SK-N-SH treated with all-trans-retinoic acid at 6 μM for 48 hours (cell line): ENCODE results near the gene DUSP7.

Experiments used
- ATAC-seq: fragments of 200-7000 bp; cut with Tn5 transposase; 3 replicates; pipeline ENCODE4 v1.9.1; 2020; ENCODE audit warnings: mild to moderate bottlenecking, moderate library complexity
- ARNTL ChIP-seq: fragments of 450-650 bp; formaldehyde crosslinking; IDR thresholded peaks from 2 replicates; pipeline ENCODE4 v1.5.0; 2020; ENCODE audit warnings: low read depth, mild to moderate bottlenecking, moderate library complexity, borderline replicate concordance
- BACH2 ChIP-seq: fragments of 250-450 bp; sonication (Bioruptor Pico); IDR thresholded peaks from 2 replicates; pipeline ENCODE4 v1.9.0; 2021; ENCODE audit warnings: mild to moderate bottlenecking, borderline replicate concordance
- CSDC2 ChIP-seq: fragments of 250-450 bp; sonication (Bioruptor Pico); IDR thresholded peaks from 2 replicates; pipeline ENCODE4 v1.5.0; 2020; ENCODE audit warnings: mild to moderate bottlenecking, moderate library complexity
- ESRRG ChIP-seq: fragments of 250-450 bp; sonication (Bioruptor Pico); IDR thresholded peaks from 2 replicates; pipeline ENCODE4 v1.6.1; 2021; ENCODE audit warnings: mild to moderate bottlenecking
- GLIS3 ChIP-seq: fragments of 250-450 bp; sonication (Bioruptor Pico); IDR thresholded peaks from 2 replicates; pipeline ENCODE4 v1.5.0; 2020; ENCODE audit warnings: mild to moderate bottlenecking, moderate library complexity
- ISL1 ChIP-seq: fragments of 250-450 bp; sonication (Bioruptor Pico); IDR thresholded peaks from 2 replicates; pipeline ENCODE4 v2.1.2; 2022; ENCODE audit warnings: mild to moderate bottlenecking, moderate library complexity
- OSR1 ChIP-seq: fragments of 250-450 bp; sonication (Bioruptor Pico); IDR thresholded peaks from 2 replicates; pipeline ENCODE4 v1.8.0; 2022; ENCODE audit warnings: moderate library complexity, mild to moderate bottlenecking, inconsistent platforms
- PPARA ChIP-seq: fragments of 250-450 bp; sonication (Bioruptor Pico); IDR thresholded peaks from 2 replicates; pipeline ENCODE4 v1.5.0; 2020; ENCODE audit warnings: mild to moderate bottlenecking, borderline replicate concordance
- RARB ChIP-seq: fragments of 250-450 bp; sonication (Bioruptor Pico); IDR thresholded peaks from 2 replicates; pipeline ENCODE4 v1.8.0; 2021; ENCODE audit warnings: mild to moderate bottlenecking, moderate library complexity
- SNAI2 ChIP-seq: fragments of 250-450 bp; sonication (Bioruptor Pico); IDR thresholded peaks from 2 replicates; pipeline ENCODE4 v1.5.0; 2020; ENCODE audit warnings: mild to moderate bottlenecking, moderate library complexity
- TOX ChIP-seq: fragments of 250-450 bp; sonication (Bioruptor Pico); IDR thresholded peaks from 2 replicates; pipeline ENCODE4 v1.8.0; 2021; ENCODE audit warnings: mild to moderate bottlenecking, moderate library complexity, borderline replicate concordance
- ZFP3 ChIP-seq: fragments of 250-450 bp; sonication (Bioruptor Pico); IDR thresholded peaks from 2 replicates; pipeline ENCODE4 v1.5.0; 2020; ENCODE audit warnings: mild to moderate bottlenecking, moderate library complexity
- ZFP30 ChIP-seq: fragments of 450-650 bp; formaldehyde crosslinking; IDR thresholded peaks from 2 replicates; pipeline ENCODE4 v1.5.0; 2022; ENCODE audit warnings: mild to moderate bottlenecking, moderate library complexity
- ZNF565 ChIP-seq: fragments of 450-650 bp; formaldehyde crosslinking; conservative IDR thresholded peaks from 2 replicates; pipeline ENCODE4 v1.5.0; 2020; ENCODE audit warnings: low read depth, mild to moderate bottlenecking, moderate library complexity
- ZNF70 ChIP-seq: fragments of 450-650 bp; formaldehyde crosslinking; IDR thresholded peaks from 2 replicates; pipeline ENCODE4 v1.5.0; 2020; ENCODE audit warnings: mild to moderate bottlenecking, moderate library complexity
- ZNF8 ChIP-seq: fragments of 450-650 bp; formaldehyde crosslinking; IDR thresholded peaks from 2 replicates; pipeline ENCODE4 v1.5.0; 2020; ENCODE audit warnings: mild to moderate bottlenecking, moderate library complexity
- TF ChIP-seq, protein P1 (sequence below): fragments of 250-450 bp; sonication (Bioruptor Pico); IDR thresholded peaks from 2 replicates; pipeline ENCODE4 v1.5.1; 2020; ENCODE audit warnings: low read depth, mild to moderate bottlenecking, moderate library complexity
- TF ChIP-seq, protein P2 (sequence below): fragments of 250-450 bp; sonication (Bioruptor Pico); IDR thresholded peaks from 2 replicates; pipeline ENCODE4 v1.8.0; 2021; ENCODE audit warnings: low read depth, mild to moderate bottlenecking, moderate library complexity, borderline replicate concordance
- TF ChIP-seq, protein P3 (sequence below): fragments of 250-450 bp; sonication (Bioruptor Pico); IDR thresholded peaks from 2 replicates; pipeline ENCODE4 v1.5.0; 2020; ENCODE audit warnings: mild to moderate bottlenecking, moderate library complexity
- TF ChIP-seq, protein P4 (sequence below): fragments of 250-450 bp; sonication (Bioruptor Pico); IDR thresholded peaks from 2 replicates; pipeline ENCODE4 v1.8.0; 2020; ENCODE audit warnings: mild to moderate bottlenecking, moderate library complexity, borderline replicate concordance
- TF ChIP-seq, protein P5 (sequence below): fragments of 250-450 bp; sonication (Bioruptor Pico); IDR thresholded peaks from 2 replicates; pipeline ENCODE4 v1.5.1; 2021; ENCODE audit warnings: mild to moderate bottlenecking, moderate library complexity

Gene DUSP7

DNA sequence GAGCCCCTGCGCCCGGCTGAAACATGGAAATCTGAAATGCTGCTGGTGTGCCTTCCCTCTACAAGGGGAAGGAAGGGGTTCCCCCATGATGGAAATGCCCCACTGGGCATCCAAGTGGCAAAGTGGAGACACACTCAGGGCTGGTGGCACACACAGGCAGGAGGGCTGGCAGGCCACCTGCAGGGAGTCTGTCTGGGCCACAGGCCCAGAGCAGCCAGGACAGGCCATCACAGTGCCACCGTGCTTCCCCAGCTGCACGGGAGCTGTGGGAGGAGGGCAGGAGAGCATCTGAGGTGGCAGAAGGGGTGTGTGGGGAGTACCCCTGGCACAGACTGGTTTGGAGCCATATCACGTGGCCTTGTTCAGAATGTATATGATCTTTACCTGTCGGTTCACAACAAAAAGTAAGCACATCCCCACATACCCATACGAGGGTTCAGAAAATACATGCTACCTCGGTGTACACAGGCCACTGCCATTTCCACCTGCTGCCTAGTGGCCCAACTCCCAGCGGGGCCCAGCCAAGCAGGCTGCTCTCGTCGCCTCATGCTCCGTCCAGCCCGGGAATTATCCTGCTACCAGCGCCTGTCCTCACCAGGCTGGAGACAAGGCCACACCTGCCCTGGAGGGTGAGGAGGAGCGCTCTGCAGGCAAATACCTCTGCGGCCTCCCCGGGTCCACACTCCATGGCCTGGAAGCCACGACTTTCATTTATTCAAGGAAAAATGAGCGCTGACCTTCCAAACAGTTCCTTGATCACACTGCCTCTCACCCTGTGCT, 22.6 kb upstream of the DUSP7 start:
- TF ChIP-seq, protein P1, sequence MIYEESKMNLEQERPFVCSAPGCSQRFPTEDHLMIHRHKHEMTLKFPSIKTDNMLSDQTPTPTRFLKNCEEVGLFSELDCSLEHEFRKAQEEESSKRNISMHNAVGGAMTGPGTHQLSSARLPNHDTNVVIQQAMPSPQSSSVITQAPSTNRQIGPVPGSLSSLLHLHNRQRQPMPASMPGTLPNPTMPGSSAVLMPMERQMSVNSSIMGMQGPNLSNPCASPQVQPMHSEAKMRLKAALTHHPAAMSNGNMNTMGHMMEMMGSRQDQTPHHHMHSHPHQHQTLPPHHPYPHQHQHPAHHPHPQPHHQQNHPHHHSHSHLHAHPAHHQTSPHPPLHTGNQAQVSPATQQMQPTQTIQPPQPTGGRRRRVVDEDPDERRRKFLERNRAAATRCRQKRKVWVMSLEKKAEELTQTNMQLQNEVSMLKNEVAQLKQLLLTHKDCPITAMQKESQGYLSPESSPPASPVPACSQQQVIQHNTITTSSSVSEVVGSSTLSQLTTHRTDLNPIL (CRISPR knock-in tag): no peak
- TF ChIP-seq ZNF8 (CRISPR knock-in tag): no peak
- no peak for TF ChIP-seq GLIS3
- TF ChIP-seq SNAI2 (CRISPR knock-in tag): no peak
- no peak for TF ChIP-seq RARB (CRISPR knock-in tag)
- TF ChIP-seq, protein P2, sequence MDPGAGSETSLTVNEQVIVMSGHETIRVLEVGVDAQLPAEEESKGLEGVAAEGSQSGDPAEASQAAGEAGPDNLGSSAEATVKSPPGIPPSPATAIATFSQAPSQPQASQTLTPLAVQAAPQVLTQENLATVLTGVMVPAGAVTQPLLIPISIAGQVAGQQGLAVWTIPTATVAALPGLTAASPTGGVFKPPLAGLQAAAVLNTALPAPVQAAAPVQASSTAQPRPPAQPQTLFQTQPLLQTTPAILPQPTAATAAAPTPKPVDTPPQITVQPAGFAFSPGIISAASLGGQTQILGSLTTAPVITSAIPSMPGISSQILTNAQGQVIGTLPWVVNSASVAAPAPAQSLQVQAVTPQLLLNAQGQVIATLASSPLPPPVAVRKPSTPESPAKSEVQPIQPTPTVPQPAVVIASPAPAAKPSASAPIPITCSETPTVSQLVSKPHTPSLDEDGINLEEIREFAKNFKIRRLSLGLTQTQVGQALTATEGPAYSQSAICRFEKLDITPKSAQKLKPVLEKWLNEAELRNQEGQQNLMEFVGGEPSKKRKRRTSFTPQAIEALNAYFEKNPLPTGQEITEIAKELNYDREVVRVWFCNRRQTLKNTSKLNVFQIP: no peak
- no peak for TF ChIP-seq OSR1
- TF ChIP-seq, protein P3, sequence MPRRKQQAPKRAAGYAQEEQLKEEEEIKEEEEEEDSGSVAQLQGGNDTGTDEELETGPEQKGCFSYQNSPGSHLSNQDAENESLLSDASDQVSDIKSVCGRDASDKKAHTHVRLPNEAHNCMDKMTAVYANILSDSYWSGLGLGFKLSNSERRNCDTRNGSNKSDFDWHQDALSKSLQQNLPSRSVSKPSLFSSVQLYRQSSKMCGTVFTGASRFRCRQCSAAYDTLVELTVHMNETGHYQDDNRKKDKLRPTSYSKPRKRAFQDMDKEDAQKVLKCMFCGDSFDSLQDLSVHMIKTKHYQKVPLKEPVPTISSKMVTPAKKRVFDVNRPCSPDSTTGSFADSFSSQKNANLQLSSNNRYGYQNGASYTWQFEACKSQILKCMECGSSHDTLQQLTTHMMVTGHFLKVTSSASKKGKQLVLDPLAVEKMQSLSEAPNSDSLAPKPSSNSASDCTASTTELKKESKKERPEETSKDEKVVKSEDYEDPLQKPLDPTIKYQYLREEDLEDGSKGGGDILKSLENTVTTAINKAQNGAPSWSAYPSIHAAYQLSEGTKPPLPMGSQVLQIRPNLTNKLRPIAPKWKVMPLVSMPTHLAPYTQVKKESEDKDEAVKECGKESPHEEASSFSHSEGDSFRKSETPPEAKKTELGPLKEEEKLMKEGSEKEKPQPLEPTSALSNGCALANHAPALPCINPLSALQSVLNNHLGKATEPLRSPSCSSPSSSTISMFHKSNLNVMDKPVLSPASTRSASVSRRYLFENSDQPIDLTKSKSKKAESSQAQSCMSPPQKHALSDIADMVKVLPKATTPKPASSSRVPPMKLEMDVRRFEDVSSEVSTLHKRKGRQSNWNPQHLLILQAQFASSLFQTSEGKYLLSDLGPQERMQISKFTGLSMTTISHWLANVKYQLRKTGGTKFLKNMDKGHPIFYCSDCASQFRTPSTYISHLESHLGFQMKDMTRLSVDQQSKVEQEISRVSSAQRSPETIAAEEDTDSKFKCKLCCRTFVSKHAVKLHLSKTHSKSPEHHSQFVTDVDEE (CRISPR knock-in tag): no peak
- no peak for TF ChIP-seq ARNTL
- TF ChIP-seq PPARA (CRISPR knock-in tag): no peak
- TF ChIP-seq ZFP3 (CRISPR knock-in tag): no peak

DNA sequence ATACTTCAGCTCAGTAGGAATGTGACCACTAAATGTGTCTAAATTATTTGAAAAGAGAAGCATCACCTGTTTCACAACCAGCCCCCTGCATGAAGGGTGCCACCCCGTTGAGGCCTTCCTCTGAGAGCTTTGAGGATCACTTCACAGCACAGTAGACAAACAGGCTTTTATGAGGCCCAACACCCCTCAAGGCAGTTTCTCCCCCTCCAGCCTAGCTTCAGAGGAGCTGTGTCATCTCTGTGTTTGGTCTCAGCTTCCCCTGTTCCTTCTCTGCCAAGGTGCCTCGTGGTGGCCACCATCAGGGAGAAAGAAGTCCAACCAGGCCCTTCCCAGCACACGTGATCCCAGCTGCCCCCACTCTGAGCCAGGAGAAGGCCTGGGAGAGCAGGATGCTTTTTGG, 21.6 kb upstream of the DUSP7 start:
- TF ChIP-seq ISL1 (CRISPR knock-in tag) (no peak), TOX (CRISPR knock-in tag) (no peak), ZFP30 (CRISPR knock-in tag) (no peak), CSDC2 (CRISPR knock-in tag) (no peak), ESRRG (CRISPR knock-in tag) (no peak), ARNTL (no peak), GLIS3 (no peak), PPARA (CRISPR knock-in tag) (no peak), OSR1 (no peak), ZNF70 (CRISPR knock-in tag) (no peak), SNAI2 (CRISPR knock-in tag) (no peak), ZNF565 (no peak), BACH2 (no peak), ZNF8 (CRISPR knock-in tag) (no peak), ZFP3 (CRISPR knock-in tag) (no peak), RARB (CRISPR knock-in tag) (no peak)
- TF ChIP-seq, protein P2: no peak
- TF ChIP-seq, protein P4, sequence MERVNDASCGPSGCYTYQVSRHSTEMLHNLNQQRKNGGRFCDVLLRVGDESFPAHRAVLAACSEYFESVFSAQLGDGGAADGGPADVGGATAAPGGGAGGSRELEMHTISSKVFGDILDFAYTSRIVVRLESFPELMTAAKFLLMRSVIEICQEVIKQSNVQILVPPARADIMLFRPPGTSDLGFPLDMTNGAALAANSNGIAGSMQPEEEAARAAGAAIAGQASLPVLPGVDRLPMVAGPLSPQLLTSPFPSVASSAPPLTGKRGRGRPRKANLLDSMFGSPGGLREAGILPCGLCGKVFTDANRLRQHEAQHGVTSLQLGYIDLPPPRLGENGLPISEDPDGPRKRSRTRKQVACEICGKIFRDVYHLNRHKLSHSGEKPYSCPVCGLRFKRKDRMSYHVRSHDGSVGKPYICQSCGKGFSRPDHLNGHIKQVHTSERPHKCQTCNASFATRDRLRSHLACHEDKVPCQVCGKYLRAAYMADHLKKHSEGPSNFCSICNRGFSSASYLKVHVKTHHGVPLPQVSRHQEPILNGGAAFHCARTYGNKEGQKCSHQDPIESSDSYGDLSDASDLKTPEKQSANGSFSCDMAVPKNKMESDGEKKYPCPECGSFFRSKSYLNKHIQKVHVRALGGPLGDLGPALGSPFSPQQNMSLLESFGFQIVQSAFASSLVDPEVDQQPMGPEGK (CRISPR knock-in tag): no peak
- TF ChIP-seq, protein P5, sequence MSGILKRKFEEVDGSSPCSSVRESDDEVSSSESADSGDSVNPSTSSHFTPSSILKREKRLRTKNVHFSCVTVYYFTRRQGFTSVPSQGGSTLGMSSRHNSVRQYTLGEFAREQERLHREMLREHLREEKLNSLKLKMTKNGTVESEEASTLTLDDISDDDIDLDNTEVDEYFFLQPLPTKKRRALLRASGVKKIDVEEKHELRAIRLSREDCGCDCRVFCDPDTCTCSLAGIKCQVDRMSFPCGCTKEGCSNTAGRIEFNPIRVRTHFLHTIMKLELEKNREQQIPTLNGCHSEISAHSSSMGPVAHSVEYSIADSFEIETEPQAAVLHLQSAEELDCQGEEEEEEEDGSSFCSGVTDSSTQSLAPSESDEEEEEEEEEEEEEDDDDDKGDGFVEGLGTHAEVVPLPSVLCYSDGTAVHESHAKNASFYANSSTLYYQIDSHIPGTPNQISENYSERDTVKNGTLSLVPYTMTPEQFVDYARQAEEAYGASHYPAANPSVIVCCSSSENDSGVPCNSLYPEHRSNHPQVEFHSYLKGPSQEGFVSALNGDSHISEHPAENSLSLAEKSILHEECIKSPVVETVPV: no peak
- ATAC-seq: no peak

More for the DNA sequence above, 22.6 kb upstream of the DUSP7 start:
- ATAC-seq: no peak
